Adrenal gland (tissue), 5 donors: ENCODE data around the gene AGPAT4.

Source experiments
- CTCF ChIP-seq, 6 experiments: fragments of 450-650 bp in 4 of 6; fragments of 200-600 bp in 2 of 6; sonication (generic) in 1 of 6; IDR thresholded peaks; 1 replicate in 5 of 6; 2 replicates in 1 of 6; pipeline versions ENCODE4 v1.5.1 to v1.8.0; 2016 to 2021; ENCODE audit warnings: antibody characterized with exemption in 6 of 6, mild to moderate bottlenecking in 2 of 6, moderate library complexity in 1 of 6
- POLR2A ChIP-seq, 2 donors: fragments of 450-650 bp; IDR thresholded peaks; one replicate each; pipeline ENCODE4 v1.6.1; 2017; ENCODE audit warnings: antibody characterized with exemption in 2 of 2, mild to moderate bottlenecking in 2 of 2, moderate library complexity in 1 of 2
- donor health status: DM: no; HTN: no; CAD: no.

GRCh38 chr6:161235776-161236633 lies 37.9 kb downstream of the AGPAT4 start:
- TF ChIP-seq CTCF (IDR thresholded peaks at IDR 0.05) (no peak), POLR2A (IDR thresholded peaks at IDR 0.05) (no peak)
